Caco-2 (cell line): ENCODE data around the gene OS9. TPM values are rescaled to one million over a fixed set of nuclear protein-coding genes. Genes with fewer than 3 reads are reported as not detected.

ENCODE experiments used
- BruUV-seq: library from RNA; stranded (reverse); fragments of 400-500 nt; replicated peaks from 2 replicates; lab custom pipeline; 2021; lab: Mats Ljungman, UMichigan
- CTCF ChIA-PET: fragments of 300-600 bp; sonication (Branson Sonifier 250); formaldehyde crosslinking; loops from one replicate; lab custom pipeline; 2022; ENCODE audit warnings: antibody characterized with exemption; lab: Charles Lee
- POLR2A ChIA-PET: fragments of 300-600 bp; sonication (Branson Sonifier 250); formaldehyde crosslinking; loops from one replicate; lab custom pipeline; 2022; ENCODE audit warnings: antibody characterized with exemption; lab: Charles Lee
- DNase-seq, 2 experiments: peaks; one replicate each; pipeline versions ENCODE4 v3.0.0 to v3.0.0-alpha.2; 2020 to 2022
- H3K27me3 ChIP-seq: replicated peaks from 2 replicates; pipeline ENCODE4 v1.6.0; 2011; ENCODE audit warnings: low read length; ENCODE audit not compliant: control insufficient read depth, insufficient read depth
- H3K36me3 ChIP-seq: 2 replicates; pipeline ENCODE4 v1.5.1; 2011; ENCODE audit warnings: low read length; ENCODE audit not compliant: control insufficient read depth, insufficient read depth
- H3K4me1 ChIP-seq: fragments of 250-450 bp; sonication (Bioruptor Pico); 2 replicates; pipeline ENCODE4 v1.5.1; 2020; ENCODE audit warnings: mild to moderate bottlenecking
- H3K4me3 ChIP-seq: 2 replicates; pipeline ENCODE4 v1.5.1; 2011; ENCODE audit warnings: low read depth, mild to moderate bottlenecking, control low read depth, low read length
- H3K9me3 ChIP-seq: fragments of 250-450 bp; sonication (Bioruptor Pico); 2 replicates; pipeline ENCODE4 v1.5.1; 2020; ENCODE audit warnings: mild to moderate bottlenecking, moderate library complexity
- H3K27ac Mint-ChIP-seq: one replicate; pipeline ENCODE4 v1.8.0; 2022; ENCODE audit warnings: mixed read lengths; ENCODE audit not compliant: unreplicated experiment
- H3K27me3 Mint-ChIP-seq: one replicate; pipeline ENCODE4 v1.8.0; 2022; ENCODE audit warnings: mixed read lengths; ENCODE audit not compliant: insufficient read depth, unreplicated experiment
- H3K36me3 Mint-ChIP-seq: one replicate; pipeline ENCODE4 v1.8.0; 2022; ENCODE audit warnings: mild to moderate bottlenecking, mixed read lengths; ENCODE audit not compliant: insufficient read depth, unreplicated experiment
- H3K4me1 Mint-ChIP-seq: one replicate; pipeline ENCODE4 v1.8.0; 2022; ENCODE audit warnings: low read depth, mixed read lengths; ENCODE audit not compliant: unreplicated experiment
- H3K4me3 Mint-ChIP-seq: one replicate; pipeline ENCODE4 v1.8.0; 2022; ENCODE audit warnings: mild to moderate bottlenecking, moderate library complexity, mixed read lengths; ENCODE audit not compliant: unreplicated experiment
- H3K9me3 Mint-ChIP-seq: one replicate; pipeline ENCODE4 v1.8.0; 2022; ENCODE audit warnings: mixed read lengths; ENCODE audit not compliant: unreplicated experiment
- intact Hi-C: fragments of 100-400 bp; cut with micrococcal nuclease; formaldehyde crosslinking; loops from one replicate; pipeline ENCODE4 v1.10.0; 2022; ENCODE audit not compliant: unreplicated experiment
- total RNA-seq: library from RNA; stranded (reverse); gene quantifications from 2 replicates; pipeline ENCODE4 v1.2.3, GENCODE V29; 2022
- TF ChIP-seq, protein P1 (sequence below), 2 experiments: fragments of 200-600 bp in 1 of 2; IDR thresholded peaks; 1 replicate in 1 of 2; 2 replicates in 1 of 2; pipeline versions ENCODE4 v1.5.1 to v1.8.0; 2011 to 2022; ENCODE audit warnings: antibody characterized with exemption in 1 of 2, control low read depth in 1 of 2, inconsistent platforms in 1 of 2, low read depth in 1 of 2, low read length in 1 of 2, mild to moderate bottlenecking in 1 of 2, moderate library complexity in 1 of 2; ENCODE audit not compliant: insufficient read depth in 1 of 2, severe bottlenecking in 1 of 2, unreplicated experiment in 1 of 2

The OS9 gene
- total RNA-seq, 1 experiment from 2014 or later, result 182 TPM

DNA sequence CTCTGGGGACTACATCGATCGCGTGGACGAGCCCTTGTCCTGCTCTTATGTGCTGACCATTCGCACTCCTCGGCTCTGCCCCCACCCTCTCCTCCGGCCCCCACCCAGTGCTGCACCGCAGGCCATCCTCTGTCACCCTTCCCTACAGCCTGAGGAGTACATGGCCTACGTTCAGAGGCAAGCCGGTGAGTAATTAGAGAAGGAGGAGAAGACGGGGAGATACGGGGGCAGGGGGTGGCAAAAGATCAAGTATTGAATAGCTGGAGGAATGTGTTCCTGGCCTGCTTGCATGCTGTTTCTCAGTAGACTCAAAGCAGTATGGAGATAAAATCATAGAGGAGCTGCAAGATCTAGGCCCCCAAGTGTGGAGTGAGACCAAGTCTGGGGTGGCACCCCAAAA, 21.9 kb downstream of the OS9 start:
- Mint-ChIP-seq H3K27me3 (no peaks in the 10 kb centered on the region), H3K27ac (no peak overlapping the region), H3K9me3 (no peaks in the 10 kb centered on the region), H3K36me3 (peaks cover 20% of the 10 kb centered on the region), H3K4me3 (no peak overlapping the region), H3K4me1 (no peaks in the 10 kb centered on the region)
- Histone ChIP-seq H3K4me3 (no peak overlapping the region), H3K36me3 (no peaks in the 10 kb centered on the region), H3K9me3 (no peaks in the 10 kb centered on the region), H3K27me3 (no peaks in the 10 kb centered on the region), H3K4me1 (no peaks in the 10 kb centered on the region)
- intact Hi-C loops, result no loop called here
- BruUV-seq, result no TSS peak
- ChIA-PET CTCF (interaction anchor here (1.0 kb wide), 1 partner anchor 10 kb away, joined by 3 read pairs; no protein-coding TSS in a partner anchor), POLR2A (no interaction called here)
- TF ChIP-seq, protein P1, sequence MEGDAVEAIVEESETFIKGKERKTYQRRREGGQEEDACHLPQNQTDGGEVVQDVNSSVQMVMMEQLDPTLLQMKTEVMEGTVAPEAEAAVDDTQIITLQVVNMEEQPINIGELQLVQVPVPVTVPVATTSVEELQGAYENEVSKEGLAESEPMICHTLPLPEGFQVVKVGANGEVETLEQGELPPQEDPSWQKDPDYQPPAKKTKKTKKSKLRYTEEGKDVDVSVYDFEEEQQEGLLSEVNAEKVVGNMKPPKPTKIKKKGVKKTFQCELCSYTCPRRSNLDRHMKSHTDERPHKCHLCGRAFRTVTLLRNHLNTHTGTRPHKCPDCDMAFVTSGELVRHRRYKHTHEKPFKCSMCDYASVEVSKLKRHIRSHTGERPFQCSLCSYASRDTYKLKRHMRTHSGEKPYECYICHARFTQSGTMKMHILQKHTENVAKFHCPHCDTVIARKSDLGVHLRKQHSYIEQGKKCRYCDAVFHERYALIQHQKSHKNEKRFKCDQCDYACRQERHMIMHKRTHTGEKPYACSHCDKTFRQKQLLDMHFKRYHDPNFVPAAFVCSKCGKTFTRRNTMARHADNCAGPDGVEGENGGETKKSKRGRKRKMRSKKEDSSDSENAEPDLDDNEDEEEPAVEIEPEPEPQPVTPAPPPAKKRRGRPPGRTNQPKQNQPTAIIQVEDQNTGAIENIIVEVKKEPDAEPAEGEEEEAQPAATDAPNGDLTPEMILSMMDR (IDR thresholded peaks at IDR 0.05; ENCODE audit: insufficient read depth in 1 of 2, low read depth in 1 of 2, low read length in 1 of 2, severe bottlenecking in 1 of 2, unreplicated experiment in 1 of 2), result no peak
- no peak for DNase-seq

DNA sequence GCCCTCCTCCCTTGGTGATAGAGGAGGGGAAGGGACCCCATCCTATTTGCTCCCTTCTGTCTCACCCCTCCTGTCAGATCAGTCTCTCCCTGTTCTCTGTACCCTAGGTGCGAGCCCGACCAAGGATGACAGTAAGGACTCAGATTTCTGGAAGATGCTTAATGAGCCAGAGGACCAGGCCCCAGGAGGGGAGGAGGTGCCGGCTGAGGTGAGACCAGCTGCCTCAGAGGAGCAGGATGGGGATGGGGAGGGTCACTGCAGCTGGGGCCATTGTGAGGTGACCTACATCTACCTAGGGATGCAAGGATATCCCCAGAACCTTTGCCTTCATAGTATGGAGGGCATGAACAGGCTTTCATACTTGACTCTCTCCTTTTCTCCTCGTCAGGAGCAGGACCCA, 22.4 kb downstream of the OS9 start:
- H3K36me3 Mint-ChIP-seq, result peaks cover 19% of the 10 kb centered on the region
- H3K4me3 Mint-ChIP-seq, result no peak overlapping the region
- intact Hi-C loops, result no loop called here
- ChIA-PET POLR2A (no interaction called here), CTCF (no interaction called here)
- BruUV-seq, result no TSS peak
- H3K9me3 ChIP-seq, result no peaks in the 10 kb centered on the region
- H3K4me1 ChIP-seq, result no peaks in the 10 kb centered on the region
- TF ChIP-seq, protein P1 (IDR thresholded peaks at IDR 0.05; ENCODE audit: insufficient read depth in 1 of 2, low read depth in 1 of 2, low read length in 1 of 2, severe bottlenecking in 1 of 2, unreplicated experiment in 1 of 2), result no peak
- H3K36me3 ChIP-seq, result no peaks in the 10 kb centered on the region
- no peak overlapping the region for H3K4me3 ChIP-seq
- H3K27me3 ChIP-seq, result no peaks in the 10 kb centered on the region
- no peaks in the 10 kb centered on the region for H3K9me3 Mint-ChIP-seq
- H3K4me1 Mint-ChIP-seq, result no peaks in the 10 kb centered on the region
- DNase-seq, result no peak
- H3K27ac Mint-ChIP-seq, result no peak overlapping the region
- H3K27me3 Mint-ChIP-seq, result no peaks in the 10 kb centered on the region

DNA sequence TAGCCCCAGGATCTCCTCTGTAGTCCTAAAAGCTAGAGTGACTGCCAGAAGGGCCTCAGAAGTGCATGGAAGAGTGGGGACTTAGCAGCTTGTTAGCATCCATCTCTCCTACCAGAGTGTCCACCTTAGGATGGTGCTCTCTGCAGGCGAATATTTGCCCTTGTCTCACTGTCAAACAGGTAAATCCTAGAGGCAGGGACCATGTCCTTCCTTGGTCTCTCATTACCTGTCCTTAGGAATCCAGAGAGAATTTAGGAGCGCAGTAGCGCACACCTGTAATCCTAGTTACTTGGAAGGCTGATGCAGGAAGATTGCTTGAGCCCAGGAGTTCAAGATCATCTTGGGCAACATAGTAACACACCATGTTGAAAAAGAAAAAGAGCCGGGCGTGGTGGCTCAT, 23.2 kb downstream of the OS9 start:
- H3K9me3 ChIP-seq, result no peaks in the 10 kb centered on the region
- H3K36me3 ChIP-seq, result no peaks in the 10 kb centered on the region
- no peaks in the 10 kb centered on the region for H3K9me3 Mint-ChIP-seq
- no peak overlapping the region for H3K4me3 Mint-ChIP-seq
- H3K36me3 Mint-ChIP-seq, result peaks cover 12% of the 10 kb centered on the region
- no peaks in the 10 kb centered on the region for H3K27me3 Mint-ChIP-seq
- H3K4me1 ChIP-seq, result no peaks in the 10 kb centered on the region
- intact Hi-C loops, result no loop called here
- no TSS peak for BruUV-seq
- TF ChIP-seq, protein P1 (IDR thresholded peaks at IDR 0.05; ENCODE audit: insufficient read depth in 1 of 2, low read depth in 1 of 2, low read length in 1 of 2, severe bottlenecking in 1 of 2, unreplicated experiment in 1 of 2), result no peak
- ChIA-PET CTCF (no interaction called here), POLR2A (no interaction called here)
- H3K4me3 ChIP-seq, result no peak overlapping the region
- H3K4me1 Mint-ChIP-seq, result no peaks in the 10 kb centered on the region
- H3K27me3 ChIP-seq, result no peaks in the 10 kb centered on the region
- no peak for DNase-seq
- H3K27ac Mint-ChIP-seq, result no peak overlapping the region
